A549 (cell line): ENCODE measurements around the gene STX8.

ENCODE experiments used
- ATOH8 ChIP-seq: fragments of 250-450 bp; sonication (Bioruptor Pico); IDR thresholded peaks from 2 replicates; pipeline ENCODE4 v1.5.0; 2020; ENCODE audit warnings: low read depth, mild to moderate bottlenecking, moderate library complexity
- HMGXB4 ChIP-seq: fragments of 250-450 bp; sonication (Bioruptor Pico); IDR thresholded peaks from 2 replicates; pipeline ENCODE4 v1.5.0; 2021; ENCODE audit warnings: mild to moderate bottlenecking, moderate library complexity, borderline replicate concordance

GRCh38 chr17:9386401-9386800 is 189.2 kb downstream of the STX8 start:
- no peak for TF ChIP-seq ATOH8 (CRISPR knock-in tag)
- no peak for TF ChIP-seq HMGXB4
